NCI-H345 treated with DMSO at 0.1 percent for 48 hours (cell line): Measurements from ENCODE around the gene ZNF618.

Experiments
- DNase-seq: peaks from one replicate; lab custom pipeline; 2025; ENCODE audit not compliant: unreplicated experiment; lab: John Stamatoyannopoulos, UW

ZNF618 gene

DNA sequence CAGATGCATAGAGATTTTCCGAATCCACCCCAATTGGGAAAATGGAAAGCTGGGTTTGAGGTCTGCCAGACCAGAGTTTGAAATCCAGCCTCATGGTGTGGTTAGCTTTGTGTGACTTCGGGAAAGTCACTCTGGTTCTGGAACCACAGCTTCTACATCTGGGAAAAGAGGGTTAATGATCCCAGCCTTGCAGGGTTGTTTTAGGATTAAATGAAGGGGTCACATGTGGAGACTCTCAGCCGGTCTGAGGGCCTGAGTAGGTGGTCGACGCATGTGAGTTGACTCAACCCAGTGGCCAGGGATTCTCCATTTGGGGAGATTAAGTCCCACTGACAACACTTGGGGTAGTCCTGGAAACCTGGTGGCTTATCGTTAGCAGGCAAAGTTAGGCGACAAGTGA lies 6.1 kb downstream of the ZNF618 start:
- DNase-seq, result no peak

DNA sequence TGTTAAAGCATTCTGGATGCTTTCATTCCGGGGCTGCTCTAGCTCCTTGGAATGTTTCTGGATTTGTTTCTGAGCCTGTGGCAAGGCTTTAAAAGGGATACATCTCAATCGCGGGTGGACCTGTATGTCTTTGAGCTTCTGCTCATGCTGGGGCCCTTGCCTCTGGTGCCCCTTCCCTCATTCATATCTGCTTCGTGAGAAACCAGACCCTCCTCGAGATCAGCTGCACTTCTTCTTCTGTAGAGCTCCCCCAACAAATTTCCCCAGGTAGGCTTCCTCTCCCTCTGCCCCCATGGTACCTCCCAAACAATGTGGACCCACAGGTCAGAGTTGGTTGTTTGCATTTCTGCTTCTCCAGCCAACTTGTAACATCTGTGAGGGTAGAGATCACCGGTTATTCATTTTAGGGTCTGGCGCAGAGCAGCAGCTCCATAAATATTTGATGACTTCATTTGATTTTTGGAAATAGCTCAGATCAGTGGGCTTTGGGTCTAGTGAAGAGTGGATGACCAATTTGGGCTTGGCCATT lies 6.6 kb downstream of the ZNF618 start:
- DNase-seq, result no peak

DNA sequence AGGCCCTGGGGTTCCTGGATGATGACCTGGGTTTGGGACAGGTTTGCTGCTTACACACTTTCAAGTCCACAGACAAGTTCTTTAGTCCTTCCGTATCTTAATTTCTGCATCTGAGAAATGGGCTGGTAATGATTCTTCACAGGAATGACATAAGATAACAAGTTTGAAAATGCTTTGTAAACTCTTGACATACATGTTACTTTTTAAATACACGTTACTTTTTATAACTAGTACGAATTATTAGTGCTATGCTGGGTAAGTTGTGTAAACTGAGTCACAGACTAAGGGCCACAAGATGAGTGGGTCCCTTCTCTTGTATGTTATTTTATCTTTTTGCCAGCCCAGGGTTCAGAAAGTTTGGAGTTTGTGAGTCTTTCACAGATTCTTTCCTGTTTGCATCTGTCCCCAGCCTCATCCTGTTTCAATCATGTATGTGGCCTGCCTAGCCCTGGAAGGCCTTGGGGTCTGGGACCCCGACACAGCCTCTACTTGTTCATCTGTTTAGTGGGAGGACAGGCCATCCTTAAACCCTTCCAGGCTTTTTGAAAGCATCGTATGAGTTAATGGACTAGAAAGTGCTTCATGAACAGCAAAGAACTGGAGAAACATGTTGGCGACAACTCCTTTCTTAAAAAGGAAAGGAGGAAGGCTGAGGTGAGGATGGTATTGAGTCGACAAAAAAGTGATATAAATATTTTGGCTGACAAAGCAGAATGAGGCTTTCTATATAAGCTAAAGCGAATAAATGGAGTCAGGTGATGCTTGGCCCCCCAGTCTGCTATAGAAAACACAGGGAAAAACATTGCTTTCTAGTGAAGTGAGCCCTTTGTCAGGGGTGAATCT lies 9.3 kb downstream of the ZNF618 start:
- DNase-seq, result no peak

DNA sequence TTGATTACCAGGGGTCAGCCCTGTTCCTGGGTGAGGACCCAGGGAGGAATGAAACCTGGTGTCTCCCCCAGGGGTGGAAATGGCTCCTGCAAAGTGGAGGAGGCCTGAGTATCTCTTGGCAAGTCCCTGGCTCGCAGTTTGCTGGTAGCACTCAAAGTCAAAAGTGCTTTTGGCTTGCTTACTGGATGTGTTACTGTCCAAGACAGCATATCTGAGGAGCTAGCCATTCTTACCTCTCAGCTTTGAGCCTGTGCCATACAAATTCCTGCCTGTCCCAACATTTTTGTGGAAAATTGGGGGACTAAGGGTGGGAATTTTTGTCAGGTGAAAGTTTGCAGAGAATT lies 9.9 kb downstream of the ZNF618 start:
- no peak for DNase-seq

DNA sequence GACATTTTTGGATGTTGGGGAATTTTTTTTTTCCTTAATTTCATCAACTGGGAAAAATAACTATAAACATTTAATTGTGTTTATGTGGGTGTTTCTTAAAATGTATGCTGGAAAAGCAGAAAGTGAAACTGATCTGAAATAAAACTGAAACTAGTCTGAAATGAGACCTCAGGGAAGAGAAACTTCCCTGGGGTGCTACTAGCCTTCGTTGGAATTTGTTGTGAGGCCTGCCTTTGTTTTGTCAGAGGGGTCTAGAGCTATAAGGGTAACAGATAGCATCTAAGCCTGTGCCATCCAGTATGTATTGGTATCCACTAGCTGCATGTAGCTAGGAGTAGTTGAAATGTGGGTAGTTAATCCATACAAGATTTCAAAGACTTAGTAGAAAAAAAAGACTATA lies 10.4 kb downstream of the ZNF618 start:
- no peak for DNase-seq

DNA sequence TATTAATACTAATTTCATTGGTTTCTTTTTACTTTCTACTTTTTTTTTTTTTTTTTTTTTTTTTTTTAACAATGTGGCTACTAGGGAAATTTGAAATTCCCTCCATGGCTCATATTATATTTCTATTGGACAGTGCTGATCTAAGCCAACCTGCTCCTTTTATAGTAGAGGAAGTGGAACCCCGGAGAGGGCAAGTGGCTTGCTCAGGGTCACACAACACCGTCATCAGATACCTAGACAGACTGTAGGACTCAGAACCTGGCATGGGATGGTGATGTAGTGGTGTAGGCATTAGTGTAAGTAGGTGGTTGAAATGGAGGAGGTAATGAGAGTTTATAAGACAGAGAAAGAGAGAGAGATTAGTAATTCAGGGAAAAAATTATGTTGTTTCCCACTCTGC lies 10.8 kb downstream of the ZNF618 start:
- no peak for DNase-seq

DNA sequence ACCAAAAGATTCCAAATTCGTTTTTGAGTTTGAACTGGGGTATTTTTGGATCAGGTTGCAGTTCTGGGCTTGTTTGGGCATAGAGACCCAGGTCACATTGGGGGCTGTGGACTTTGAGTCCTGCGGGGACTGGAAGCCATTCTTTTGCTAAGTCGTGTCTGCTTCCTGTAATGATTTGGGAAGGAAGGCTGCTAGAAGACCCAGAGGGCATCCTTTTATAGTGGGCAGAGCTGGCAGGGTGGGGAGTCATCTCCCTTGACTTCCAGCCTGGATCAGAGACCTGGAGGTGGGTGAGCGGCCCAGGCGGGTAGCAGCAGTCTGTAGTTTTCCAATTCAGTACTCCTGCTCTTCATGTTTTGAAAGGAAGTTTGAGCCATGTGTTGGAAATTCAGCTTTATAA lies 11.3 kb downstream of the ZNF618 start:
- no peak for DNase-seq

DNA sequence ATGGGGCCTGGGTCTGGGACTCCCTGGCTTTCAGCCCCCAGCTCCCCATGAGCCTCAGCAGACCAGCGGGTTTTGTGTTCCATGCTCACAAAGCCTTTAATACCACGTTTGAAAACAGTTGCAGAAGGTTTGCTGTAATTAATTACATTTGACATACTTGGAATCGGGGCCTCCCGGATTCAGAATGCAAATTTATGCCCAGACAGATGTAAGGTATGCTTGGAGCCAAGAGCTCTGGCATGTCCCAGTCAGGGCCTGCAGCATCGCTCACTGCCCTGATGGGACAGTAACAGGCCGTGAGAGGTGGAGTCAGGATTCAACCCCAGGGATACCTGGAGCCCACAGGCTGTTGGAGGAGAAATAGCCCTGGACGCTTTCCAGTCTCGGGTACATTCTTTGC lies 12.2 kb downstream of the ZNF618 start:
- no peak for DNase-seq

DNA sequence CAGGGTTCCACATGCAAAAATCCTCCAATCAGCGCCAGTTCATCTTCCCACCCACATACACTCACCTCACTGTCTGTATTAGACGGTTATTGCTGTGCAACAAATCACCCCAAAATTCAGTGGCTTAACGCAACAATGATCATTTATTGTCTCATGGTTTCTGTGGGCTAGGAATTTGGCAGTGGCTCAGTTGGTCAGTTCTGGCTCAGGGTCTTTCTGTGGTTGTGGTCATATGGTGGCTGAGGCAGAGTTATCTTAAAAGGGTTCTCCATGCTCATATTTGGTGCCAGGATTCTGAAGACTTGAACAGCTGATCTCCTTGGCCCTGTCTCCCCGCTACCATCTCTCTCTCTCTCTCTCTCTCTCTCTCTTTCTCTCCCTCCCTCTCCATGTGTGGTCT lies 12.9 kb downstream of the ZNF618 start:
- DNase-seq, result no peak

DNA sequence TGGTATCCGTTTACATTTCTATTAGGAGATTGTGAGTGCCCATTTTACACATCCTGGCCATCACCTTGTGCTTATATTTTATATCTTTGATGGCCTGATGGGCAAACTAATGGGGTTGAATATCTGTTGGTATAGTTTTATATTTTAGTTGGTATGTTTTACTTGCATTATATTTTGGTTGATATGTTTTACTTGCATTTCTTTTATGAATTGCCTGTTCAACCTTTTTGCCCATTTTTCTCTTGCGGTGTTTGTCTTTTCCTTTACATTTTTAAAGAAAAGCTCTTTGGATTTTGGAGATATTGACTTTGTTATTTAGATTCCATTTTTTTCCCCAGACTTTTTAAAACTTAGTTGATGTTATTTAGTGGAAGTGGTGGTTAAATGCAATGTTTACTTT lies 14.6 kb downstream of the ZNF618 start:
- DNase-seq, result no peak

DNA sequence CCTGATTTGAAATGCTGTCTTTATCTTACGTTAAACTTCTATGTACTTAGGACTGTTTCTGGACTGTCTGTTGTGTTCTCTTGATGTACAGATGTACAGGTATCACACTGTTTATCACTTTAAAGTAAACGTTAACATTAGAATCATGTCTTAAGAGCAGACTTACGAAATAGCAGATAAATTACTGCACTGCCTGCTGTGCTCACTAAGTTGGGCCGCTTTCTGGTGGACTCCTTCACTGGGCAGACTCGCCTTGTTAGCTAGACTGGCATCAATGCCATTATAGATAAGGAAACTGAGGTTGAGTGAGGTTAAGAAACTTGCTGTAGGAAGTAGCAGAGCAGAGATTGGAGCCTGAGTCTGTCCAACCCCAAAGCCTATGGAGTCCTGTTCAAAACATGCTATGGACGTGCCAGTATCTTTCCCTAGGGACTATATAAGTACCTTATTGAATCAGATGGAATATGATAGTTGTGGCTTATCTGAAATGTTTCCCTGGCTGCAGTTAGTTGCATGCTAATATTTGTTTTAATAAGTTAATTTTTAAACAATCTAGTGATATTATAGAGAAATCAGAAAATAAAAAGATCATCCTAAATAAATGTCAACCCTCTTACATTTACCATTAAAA lies 16.9 kb downstream of the ZNF618 start:
- DNase-seq, result no peak

DNA sequence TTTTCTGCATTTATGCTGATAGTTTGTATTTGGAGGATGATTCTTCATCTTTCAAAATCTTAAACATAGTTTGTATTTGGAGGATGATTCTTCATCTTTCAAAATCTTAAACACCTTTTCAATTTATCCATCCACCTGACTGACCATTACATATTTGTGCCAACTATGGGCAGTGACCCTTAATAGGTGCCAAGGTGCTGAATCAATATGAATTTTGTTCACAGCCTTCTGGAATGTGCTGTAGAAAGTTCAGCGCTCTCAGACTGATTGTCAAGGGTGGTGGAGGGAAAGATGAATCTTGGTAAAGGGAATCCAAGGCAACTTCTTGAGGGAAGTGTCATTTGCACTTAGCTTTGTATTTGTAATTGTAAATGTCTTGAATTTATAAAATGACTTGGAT lies 18.1 kb downstream of the ZNF618 start:
- DNase-seq, result no peak

DNA sequence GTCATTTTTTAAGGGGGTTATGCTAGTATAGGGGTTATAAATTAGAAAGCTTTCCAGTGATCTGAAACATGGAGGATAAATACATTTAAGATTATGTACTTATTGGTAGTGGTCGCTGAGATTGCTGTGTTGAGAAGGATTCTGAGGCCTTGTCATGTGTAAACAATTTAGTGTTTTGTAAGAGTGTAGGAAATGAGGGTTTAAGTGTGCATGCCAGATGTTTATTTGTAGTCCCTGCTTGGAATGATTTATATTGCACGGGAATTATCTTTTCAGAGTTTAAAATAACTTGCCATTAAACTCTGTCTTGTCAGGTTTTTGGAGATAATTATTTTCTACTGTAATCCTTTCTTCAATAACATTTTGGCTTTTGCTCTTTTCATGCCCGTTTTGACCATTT lies 19.4 kb downstream of the ZNF618 start:
- DNase-seq, result no peak

DNA sequence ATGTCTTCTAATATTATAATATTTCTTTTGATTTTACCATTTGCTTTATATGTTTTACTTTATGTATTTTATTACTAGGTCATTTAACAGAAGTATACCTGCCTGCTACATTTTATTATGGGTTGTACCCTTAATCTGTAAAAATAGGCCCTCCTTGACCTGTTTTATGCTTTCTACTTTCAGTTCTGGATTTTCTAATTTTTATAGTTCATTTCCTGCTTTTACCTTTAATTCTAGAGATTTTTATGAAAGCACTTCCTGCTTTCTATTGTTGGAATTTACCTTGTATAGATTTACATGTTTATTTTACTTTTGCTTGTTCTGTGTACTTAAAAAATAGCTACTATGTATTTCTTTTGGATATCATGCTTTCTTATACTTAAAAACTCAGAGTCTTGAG lies 20.6 kb downstream of the ZNF618 start:
- no peak for DNase-seq

DNA sequence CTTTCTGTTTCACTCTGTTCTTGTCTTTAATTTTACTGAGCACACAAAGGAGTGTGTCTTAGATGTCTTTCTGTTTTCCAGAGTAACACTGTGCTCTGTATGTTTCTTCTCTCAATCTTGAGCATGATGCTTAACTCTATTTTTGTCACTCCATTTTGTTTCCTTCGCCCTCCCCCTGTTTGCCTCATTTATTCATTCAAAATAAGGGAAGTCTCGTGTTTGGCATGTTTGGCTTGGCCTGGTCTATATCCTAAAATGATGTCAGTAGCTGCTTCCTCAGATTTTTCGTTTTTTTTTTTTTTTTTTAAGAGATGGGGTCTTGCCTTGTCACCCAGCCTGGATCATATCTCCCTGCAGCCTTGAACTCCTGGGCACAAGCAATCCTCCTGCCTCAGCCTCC lies 22.0 kb downstream of the ZNF618 start:
- no peak for DNase-seq

DNA sequence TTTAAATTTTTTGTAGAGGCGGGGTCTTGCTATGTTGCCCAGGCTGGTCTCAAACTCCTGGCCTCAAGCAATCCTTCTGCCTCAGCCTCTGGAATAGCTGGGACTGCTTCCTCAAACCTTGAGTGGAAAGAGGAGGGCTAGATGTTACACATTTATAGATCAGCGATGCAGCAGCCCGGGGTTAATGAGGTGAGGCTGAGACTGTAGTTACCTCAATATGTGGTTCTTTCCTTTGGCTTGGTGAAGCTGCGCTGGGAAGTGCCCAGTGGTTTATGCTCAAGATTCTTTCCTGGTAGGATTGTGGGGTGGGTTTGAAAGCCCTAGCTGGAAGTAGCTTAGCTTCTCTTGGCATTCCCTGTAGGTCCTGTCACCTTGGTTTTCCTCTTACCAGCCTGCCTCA lies 22.5 kb downstream of the ZNF618 start:
- DNase-seq, result no peak

DNA sequence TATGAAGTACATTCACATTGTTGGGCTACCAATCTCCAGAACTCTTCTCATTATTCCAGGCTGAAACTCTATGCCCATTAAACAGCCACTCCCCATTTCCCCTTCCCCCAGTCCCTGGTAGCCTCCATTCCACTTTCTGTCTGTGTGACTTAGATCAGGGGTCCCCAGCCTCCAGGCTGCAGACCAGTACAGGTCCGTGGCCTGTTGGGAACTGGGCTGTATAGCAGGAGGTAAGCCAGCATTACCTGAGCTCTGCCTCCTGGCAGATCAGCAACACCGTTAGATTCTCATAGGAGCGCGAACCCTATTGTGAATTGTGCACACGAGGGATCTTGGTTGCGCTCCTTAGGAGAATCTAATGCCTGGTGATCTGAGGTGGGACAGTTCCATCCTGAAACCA lies 23.1 kb downstream of the ZNF618 start:
- DNase-seq, result no peak

DNA sequence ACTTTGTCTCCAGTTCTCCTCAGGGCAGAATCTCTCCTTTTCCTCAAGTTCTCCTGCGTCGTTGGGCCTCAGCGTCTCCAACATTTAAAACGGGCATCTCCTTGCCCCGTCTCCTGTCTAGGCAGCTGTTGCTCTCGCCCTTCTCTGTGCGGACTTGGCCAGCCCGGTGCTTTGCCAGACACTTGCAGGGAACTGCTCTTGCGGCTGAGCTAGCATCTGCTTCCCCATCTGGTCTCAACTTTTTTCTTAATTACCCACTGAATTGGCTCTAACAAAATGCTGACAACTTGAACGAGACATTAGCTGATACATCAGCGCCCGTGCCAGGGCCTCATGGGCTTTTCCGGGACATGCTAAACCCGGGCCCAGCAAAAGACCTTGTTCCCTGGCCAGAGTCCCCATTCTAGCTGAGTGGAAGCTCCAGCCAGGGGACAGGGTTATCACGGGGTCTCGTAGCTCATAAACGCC lies 25.1 kb downstream of the ZNF618 start:
- DNase-seq, result no peak

DNA sequence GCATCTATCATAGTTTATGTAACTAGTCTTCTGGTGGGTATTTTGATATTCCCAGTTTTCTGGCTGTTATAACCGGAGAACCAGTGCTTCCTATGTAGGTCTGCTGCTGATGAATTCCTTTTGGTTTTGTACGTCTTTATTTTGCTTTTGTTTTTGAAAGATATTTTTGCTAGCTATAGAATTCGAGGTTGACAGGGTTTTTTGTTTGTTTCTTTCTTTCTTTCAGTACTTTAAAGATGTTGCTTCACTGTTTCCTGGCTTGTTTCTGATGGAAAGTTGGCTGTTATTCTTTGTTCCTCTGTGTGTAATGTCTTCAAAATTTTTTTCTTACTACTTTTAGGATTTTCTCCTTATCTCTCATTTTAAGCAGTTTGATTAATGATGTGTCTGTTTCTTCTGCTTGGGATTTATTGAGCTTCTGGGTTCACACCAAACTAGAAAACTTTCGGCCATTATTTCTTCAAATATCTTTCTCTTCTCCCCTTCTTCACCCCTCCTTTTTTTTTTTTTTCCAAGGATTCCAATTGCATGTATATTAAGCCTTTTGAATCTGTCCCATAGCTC lies 27.5 kb downstream of the ZNF618 start:
- DNase-seq, result no peak

DNA sequence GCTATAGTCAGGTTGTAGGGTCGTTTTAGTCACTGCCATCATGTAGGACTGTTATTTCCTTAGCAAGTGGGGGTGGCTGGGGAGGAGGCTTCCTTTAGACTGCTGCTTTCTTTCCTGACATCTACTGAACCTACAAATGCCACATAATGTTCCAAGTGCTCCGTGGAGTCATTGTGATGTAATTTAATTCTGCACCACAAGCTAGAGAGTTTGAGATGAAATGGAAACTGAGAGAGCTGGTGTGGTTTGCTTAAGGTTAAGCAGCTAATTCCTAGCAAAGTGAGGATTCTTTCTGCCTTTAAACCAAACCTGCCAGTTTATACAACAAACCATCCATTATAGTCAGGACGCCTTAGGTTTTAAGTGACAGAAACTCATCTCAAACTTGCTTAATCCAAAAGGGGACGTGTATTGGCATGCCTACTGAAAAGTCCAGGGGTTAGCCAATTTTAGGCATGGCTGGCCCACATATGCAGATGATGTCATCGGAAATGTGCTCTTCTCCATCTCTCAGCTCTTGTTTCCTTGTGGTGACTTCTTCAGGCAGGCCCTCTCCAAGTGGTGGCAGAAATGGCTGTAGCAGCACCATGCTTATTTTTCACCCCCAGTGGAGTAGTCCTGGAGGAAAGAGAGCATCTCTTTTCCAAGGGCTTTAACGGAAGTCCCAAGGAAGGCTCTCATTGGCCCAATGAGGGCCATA lies 30.5 kb downstream of the ZNF618 start:
- no peak for DNase-seq

DNA sequence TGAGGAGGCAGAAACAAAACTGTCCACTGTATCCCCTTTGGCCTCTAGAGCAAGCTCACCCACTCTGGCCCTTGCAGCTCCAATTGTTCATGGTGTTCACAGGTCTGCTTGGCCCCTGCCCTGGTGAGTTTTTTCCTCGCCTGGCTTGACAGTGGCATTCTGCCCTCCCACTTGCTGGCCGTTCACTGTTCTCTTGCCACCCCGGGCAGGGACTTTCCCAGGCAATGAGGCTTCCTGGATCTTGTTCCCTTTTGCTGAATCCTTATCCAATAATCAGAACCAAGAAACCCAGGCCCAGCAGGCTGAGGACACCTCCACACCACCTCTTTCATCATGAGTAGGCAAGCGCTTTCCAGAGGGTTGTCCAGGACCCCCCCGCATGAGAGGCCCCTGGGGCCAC lies 31.2 kb downstream of the ZNF618 start:
- DNase-seq, result no peak

DNA sequence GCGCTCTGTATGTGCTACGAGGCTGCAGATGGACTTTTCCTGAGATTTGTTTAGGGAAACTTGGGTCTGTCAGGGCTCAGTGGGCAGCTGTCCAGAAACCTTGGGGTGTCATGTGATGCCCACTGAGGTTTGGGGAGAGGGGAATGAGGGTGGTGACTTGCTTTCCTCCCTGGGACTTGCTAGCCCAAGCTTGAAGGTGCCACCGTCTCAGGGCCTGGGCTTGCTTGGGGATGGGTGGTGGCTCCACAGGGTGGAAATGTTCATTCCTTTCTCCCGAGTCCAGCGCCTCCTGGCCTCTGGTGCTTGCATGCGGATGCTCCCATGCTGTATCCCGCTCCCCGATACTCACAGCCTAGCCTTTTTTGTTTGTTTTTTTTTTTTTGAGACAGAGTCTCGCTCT lies 33.3 kb downstream of the ZNF618 start:
- no peak for DNase-seq
